ENCODE results near the gene PGAP3.

Gene PGAP3

GRCh38 chr17:39663688-39664580 lies 23.9 kb downstream of the PGAP3 start (continued):
- TF ChIP-seq SP7 (tag by site-specific recombination; IDR thresholded peaks at IDR 0.05) (peak; percentile 34), ZNF423 (tag by site-specific recombination; IDR thresholded peaks at IDR 0.05) (peak; percentile 97), HOXA7 (CRISPR knock-in tag; IDR thresholded peaks at IDR 0.05; ENCODE audit: borderline replicate concordance) (no peak), ZNF585B (tag by site-specific recombination; IDR thresholded peaks at IDR 0.05) (no peak), ZNF121 (tag by site-specific recombination; IDR thresholded peaks at IDR 0.05) (peak; percentile 79; the same call in 1 of the 2 replicates), ZNF18 (tag by site-specific recombination; IDR thresholded peaks at IDR 0.05) (no peak; the same call in 1 of the 2 replicates), ZBTB20 (tag by site-specific recombination; IDR thresholded peaks at IDR 0.05) (peak; percentile 38; the same call in 1 of the 2 replicates), HIC1 (tag by site-specific recombination; IDR thresholded peaks at IDR 0.05) (no peak), ZNF19 (tag by site-specific recombination; IDR thresholded peaks at IDR 0.05; ENCODE audit: low read depth) (no peak), ZNF610 (tag by site-specific recombination; IDR thresholded peaks at IDR 0.05; ENCODE audit: borderline replicate concordance) (no peak), ZNF366 (tag by site-specific recombination; conservative IDR thresholded peaks at IDR 0.05) (no peak), ZNF791 (tag by site-specific recombination; IDR thresholded peaks at IDR 0.05) (no peak), ZNF837 (tag by site-specific recombination; IDR thresholded peaks at IDR 0.05) (no peak), ZNF140 (tag by site-specific recombination; IDR thresholded peaks at IDR 0.05) (no peak), ZNF596 (tag by site-specific recombination; IDR thresholded peaks at IDR 0.05) (no peak), ZNF785 (tag by site-specific recombination; IDR thresholded peaks at IDR 0.05) (no peak), ZNF350 (tag by site-specific recombination; IDR thresholded peaks at IDR 0.05) (no peak), ZNF16 (tag by site-specific recombination; IDR thresholded peaks at IDR 0.05; ENCODE audit: low read depth) (no peak), GLI4 (tag by site-specific recombination; IDR thresholded peaks at IDR 0.05) (no peak), SALL2 (tag by site-specific recombination; IDR thresholded peaks at IDR 0.05; ENCODE audit: borderline replicate concordance) (no peak), KLF10 (tag by site-specific recombination; IDR thresholded peaks at IDR 0.05) (no peak), ZNF292 (tag by site-specific recombination; IDR thresholded peaks at IDR 0.05; ENCODE audit: borderline replicate concordance, low read depth) (no peak), SP3 (tag by site-specific recombination; IDR thresholded peaks at IDR 0.05) (peak; percentile 75), ZNF510 (tag by site-specific recombination; IDR thresholded peaks at IDR 0.05; ENCODE audit: insufficient replicate concordance) (no peak)
- TF ChIP-seq, protein P1, sequence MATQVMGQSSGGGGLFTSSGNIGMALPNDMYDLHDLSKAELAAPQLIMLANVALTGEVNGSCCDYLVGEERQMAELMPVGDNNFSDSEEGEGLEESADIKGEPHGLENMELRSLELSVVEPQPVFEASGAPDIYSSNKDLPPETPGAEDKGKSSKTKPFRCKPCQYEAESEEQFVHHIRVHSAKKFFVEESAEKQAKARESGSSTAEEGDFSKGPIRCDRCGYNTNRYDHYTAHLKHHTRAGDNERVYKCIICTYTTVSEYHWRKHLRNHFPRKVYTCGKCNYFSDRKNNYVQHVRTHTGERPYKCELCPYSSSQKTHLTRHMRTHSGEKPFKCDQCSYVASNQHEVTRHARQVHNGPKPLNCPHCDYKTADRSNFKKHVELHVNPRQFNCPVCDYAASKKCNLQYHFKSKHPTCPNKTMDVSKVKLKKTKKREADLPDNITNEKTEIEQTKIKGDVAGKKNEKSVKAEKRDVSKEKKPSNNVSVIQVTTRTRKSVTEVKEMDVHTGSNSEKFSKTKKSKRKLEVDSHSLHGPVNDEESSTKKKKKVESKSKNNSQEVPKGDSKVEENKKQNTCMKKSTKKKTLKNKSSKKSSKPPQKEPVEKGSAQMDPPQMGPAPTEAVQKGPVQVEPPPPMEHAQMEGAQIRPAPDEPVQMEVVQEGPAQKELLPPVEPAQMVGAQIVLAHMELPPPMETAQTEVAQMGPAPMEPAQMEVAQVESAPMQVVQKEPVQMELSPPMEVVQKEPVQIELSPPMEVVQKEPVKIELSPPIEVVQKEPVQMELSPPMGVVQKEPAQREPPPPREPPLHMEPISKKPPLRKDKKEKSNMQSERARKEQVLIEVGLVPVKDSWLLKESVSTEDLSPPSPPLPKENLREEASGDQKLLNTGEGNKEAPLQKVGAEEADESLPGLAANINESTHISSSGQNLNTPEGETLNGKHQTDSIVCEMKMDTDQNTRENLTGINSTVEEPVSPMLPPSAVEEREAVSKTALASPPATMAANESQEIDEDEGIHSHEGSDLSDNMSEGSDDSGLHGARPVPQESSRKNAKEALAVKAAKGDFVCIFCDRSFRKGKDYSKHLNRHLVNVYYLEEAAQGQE (tag by site-specific recombination; IDR thresholded peaks at IDR 0.05) = no peak
- TF ChIP-seq, protein P2, sequence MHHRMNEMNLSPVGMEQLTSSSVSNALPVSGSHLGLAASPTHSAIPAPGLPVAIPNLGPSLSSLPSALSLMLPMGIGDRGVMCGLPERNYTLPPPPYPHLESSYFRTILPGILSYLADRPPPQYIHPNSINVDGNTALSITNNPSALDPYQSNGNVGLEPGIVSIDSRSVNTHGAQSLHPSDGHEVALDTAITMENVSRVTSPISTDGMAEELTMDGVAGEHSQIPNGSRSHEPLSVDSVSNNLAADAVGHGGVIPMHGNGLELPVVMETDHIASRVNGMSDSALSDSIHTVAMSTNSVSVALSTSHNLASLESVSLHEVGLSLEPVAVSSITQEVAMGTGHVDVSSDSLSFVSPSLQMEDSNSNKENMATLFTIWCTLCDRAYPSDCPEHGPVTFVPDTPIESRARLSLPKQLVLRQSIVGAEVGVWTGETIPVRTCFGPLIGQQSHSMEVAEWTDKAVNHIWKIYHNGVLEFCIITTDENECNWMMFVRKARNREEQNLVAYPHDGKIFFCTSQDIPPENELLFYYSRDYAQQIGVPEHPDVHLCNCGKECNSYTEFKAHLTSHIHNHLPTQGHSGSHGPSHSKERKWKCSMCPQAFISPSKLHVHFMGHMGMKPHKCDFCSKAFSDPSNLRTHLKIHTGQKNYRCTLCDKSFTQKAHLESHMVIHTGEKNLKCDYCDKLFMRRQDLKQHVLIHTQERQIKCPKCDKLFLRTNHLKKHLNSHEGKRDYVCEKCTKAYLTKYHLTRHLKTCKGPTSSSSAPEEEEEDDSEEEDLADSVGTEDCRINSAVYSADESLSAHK (tag by site-specific recombination; IDR thresholded peaks at IDR 0.05) = no peak

All from HEK293 (cell line).